ENCODE data around the gene CASP2.

- no peak for TF ChIP-seq CTCF (IDR thresholded peaks at IDR 0.05)
- no peak for TF ChIP-seq POLR2A (IDR thresholded peaks at IDR 0.05)
Observed at GRCh38 chr7:143308632-143309031, 20.5 kb downstream of the CASP2 start.

All from Peyer's patch (tissue), 4 donors.